ENCODE measurements around the gene XRCC5. TPM values are rescaled to one million over a fixed set of nuclear protein-coding genes. Genes with fewer than 3 reads are reported as not detected.

Gene XRCC5
- polyA plus RNA-seq, 1 donor (not counting 4 experiments of a cell fraction or from before 2014, with no cell fraction given): 521 TPM

DNA sequence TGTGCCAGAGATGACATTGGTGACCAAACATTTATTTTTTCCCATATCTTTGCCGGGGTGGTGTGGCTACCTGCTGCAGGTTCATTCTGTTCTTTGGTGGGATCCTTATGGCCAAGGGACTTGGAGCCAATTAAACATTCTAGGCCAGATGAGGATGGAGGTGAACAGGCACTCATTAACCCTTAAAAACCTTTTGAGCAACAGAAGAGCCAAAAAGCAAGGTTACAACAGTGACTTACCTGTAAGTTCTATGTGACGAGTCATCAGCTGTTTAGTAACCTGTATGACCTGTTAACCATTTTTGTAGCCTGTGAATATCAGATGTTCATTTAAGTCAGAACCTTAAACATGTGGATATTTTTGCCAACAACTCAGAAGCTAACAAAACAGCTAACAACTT, 105.6 kb downstream of the XRCC5 start:
- TF ChIP-seq EZH2 (IDR thresholded peaks at IDR 0.05; ENCODE audit: low read length): no peak
- TF ChIP-seq, protein P1, sequence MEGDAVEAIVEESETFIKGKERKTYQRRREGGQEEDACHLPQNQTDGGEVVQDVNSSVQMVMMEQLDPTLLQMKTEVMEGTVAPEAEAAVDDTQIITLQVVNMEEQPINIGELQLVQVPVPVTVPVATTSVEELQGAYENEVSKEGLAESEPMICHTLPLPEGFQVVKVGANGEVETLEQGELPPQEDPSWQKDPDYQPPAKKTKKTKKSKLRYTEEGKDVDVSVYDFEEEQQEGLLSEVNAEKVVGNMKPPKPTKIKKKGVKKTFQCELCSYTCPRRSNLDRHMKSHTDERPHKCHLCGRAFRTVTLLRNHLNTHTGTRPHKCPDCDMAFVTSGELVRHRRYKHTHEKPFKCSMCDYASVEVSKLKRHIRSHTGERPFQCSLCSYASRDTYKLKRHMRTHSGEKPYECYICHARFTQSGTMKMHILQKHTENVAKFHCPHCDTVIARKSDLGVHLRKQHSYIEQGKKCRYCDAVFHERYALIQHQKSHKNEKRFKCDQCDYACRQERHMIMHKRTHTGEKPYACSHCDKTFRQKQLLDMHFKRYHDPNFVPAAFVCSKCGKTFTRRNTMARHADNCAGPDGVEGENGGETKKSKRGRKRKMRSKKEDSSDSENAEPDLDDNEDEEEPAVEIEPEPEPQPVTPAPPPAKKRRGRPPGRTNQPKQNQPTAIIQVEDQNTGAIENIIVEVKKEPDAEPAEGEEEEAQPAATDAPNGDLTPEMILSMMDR (optimal IDR thresholded peaks at IDR 0.05 in 1 of 3, IDR thresholded peaks at IDR 0.05 in 1 of 3, conservative IDR thresholded peaks at IDR 0.05 in 1 of 3; ENCODE audit: extremely low read depth in 1 of 3, insufficient read depth in 2 of 3, low read length in 3 of 3): no peak
- no peak overlapping the region for H3K4me2 ChIP-seq (ENCODE audit: control insufficient read depth, extremely low read depth, insufficient read depth, low read depth, low read length)
- peak; percentile 44 for FAIRE-seq
- no peak overlapping the region for H3K27ac ChIP-seq (ENCODE audit: control insufficient read depth, insufficient read depth, low read length)
- H3K9ac ChIP-seq (ENCODE audit: control insufficient read depth, extremely low read depth, insufficient read depth, low read length): no peak overlapping the region
- no peaks in the 10 kb centered on the region for H3K79me2 ChIP-seq (ENCODE audit: control insufficient read depth, insufficient read depth, low read length)
- no peak for DNase-seq (ENCODE audit: low read depth, low spot score)
- H3K9me1 ChIP-seq (ENCODE audit: control insufficient read depth, extremely low read depth, insufficient read depth, low read length): no peaks in the 10 kb centered on the region
- H3K4me3 ChIP-seq (ENCODE audit: control insufficient read depth in 2 of 3, extremely low read depth in 1 of 3, insufficient read depth in 2 of 3, low read depth in 1 of 3, low read length in 3 of 3): no peak overlapping the region
- dilution Hi-C loops (cut with MboI; ENCODE audit: extremely low pct_ligation_motif_present, low sequenced_read_pairs): no loop called here
- H4K20me1 ChIP-seq (ENCODE audit: control insufficient read depth, extremely low read depth, insufficient read depth, low read length): no peaks in the 10 kb centered on the region
- peaks cover 34% of the 10 kb centered on the region for H3K4me1 ChIP-seq (ENCODE audit: control insufficient read depth, extremely low read depth, insufficient read depth, low read length)
- no peaks in the 10 kb centered on the region for H3K9me3 ChIP-seq (ENCODE audit: control insufficient read depth, low read depth, low read length)
- no peak overlapping the region for H2AFZ ChIP-seq (ENCODE audit: control insufficient read depth, low read length)
- peaks cover 0 to 5% of the 10 kb centered on the region in 2 experiments for H3K36me3 ChIP-seq (ENCODE audit: control insufficient read depth in 2 of 2, extremely low read depth in 1 of 2, insufficient read depth in 2 of 2, low read length in 2 of 2)
- no peaks in the 10 kb centered on the region for H3K27me3 ChIP-seq (ENCODE audit: control insufficient read depth, extremely low read depth, insufficient read depth, low read length)

DNA sequence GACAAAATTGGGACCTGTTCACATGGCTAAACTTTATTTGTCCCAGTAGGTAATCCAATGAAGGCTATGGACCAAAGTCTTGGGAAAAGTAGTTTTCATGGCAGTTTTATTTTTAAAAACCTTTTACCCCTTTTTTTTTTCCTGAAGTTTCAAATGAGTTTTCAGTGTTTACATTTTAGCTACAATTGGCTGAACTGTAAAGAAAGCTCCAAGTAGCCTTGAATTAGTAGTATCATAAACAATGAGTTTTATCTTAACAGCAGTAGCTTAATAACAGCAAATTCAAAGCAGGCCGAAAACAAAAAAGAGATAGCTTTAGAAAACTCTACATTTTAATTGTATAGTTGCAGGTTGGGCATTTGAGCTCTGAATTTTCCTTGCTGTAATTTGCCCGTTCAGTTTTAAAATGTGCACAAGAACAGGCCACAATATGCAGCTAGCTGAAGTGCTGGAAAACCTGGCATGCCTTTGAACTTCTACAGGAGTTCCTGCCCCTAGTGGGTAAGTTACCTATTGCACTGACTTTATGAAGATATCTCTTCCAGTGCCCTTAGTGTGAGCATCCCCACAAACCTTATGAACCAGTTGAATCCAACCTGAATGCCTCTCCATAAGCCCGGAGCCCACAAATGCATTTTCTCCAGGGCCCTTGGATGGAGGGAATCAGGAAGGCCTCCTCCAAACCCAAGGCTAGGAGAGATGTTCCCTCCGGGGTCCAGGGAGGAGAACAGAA, 106.7 kb downstream of the XRCC5 start:
- H3K9me1 ChIP-seq (ENCODE audit: control insufficient read depth, extremely low read depth, insufficient read depth, low read length): no peaks in the 10 kb centered on the region
- peaks cover 29% of the 10 kb centered on the region for H3K4me1 ChIP-seq (ENCODE audit: control insufficient read depth, extremely low read depth, insufficient read depth, low read length)
- no peaks in the 10 kb centered on the region for H3K79me2 ChIP-seq (ENCODE audit: control insufficient read depth, insufficient read depth, low read length)
- FAIRE-seq: peak; percentile 94
- no peak overlapping the region for H3K27ac ChIP-seq (ENCODE audit: control insufficient read depth, insufficient read depth, low read length)
- H3K4me2 ChIP-seq (ENCODE audit: control insufficient read depth, extremely low read depth, insufficient read depth, low read depth, low read length): no peak overlapping the region
- H3K27me3 ChIP-seq (ENCODE audit: control insufficient read depth, extremely low read depth, insufficient read depth, low read length): no peaks in the 10 kb centered on the region
- dilution Hi-C loops (cut with MboI; ENCODE audit: extremely low pct_ligation_motif_present, low sequenced_read_pairs): no loop called here
- peak; percentile 36 for DNase-seq (ENCODE audit: low read depth, low spot score)
- H3K36me3 ChIP-seq (ENCODE audit: control insufficient read depth in 2 of 2, extremely low read depth in 1 of 2, insufficient read depth in 2 of 2, low read length in 2 of 2): peaks cover 0 to 3% of the 10 kb centered on the region in 2 experiments
- no peaks in the 10 kb centered on the region for H4K20me1 ChIP-seq (ENCODE audit: control insufficient read depth, extremely low read depth, insufficient read depth, low read length)
- H2AFZ ChIP-seq (ENCODE audit: control insufficient read depth, low read length): no peak overlapping the region
- no peak overlapping the region for H3K9ac ChIP-seq (ENCODE audit: control insufficient read depth, extremely low read depth, insufficient read depth, low read length)
- no peaks in the 10 kb centered on the region for H3K9me3 ChIP-seq (ENCODE audit: control insufficient read depth, low read depth, low read length)
- TF ChIP-seq, protein P1 (optimal IDR thresholded peaks at IDR 0.05 in 1 of 3, IDR thresholded peaks at IDR 0.05 in 1 of 3, conservative IDR thresholded peaks at IDR 0.05 in 1 of 3; ENCODE audit: extremely low read depth in 1 of 3, insufficient read depth in 2 of 3, low read length in 3 of 3): peak; percentile 49 to 60 (median 58)
- TF ChIP-seq EZH2 (IDR thresholded peaks at IDR 0.05; ENCODE audit: low read length): no peak
- H3K4me3 ChIP-seq (ENCODE audit: control insufficient read depth in 2 of 3, extremely low read depth in 1 of 3, insufficient read depth in 2 of 3, low read depth in 1 of 3, low read length in 3 of 3): no peak overlapping the region
